ENCODE measurements around the gene PLXNA2. TPM values are rescaled to one million over a fixed set of nuclear protein-coding genes. Genes with fewer than 3 reads are reported as not detected.

Gene PLXNA2
- total and polyA plus RNA-seq, 7 donors: 4.4 to 33.6 (median 20.8) TPM

DNA sequence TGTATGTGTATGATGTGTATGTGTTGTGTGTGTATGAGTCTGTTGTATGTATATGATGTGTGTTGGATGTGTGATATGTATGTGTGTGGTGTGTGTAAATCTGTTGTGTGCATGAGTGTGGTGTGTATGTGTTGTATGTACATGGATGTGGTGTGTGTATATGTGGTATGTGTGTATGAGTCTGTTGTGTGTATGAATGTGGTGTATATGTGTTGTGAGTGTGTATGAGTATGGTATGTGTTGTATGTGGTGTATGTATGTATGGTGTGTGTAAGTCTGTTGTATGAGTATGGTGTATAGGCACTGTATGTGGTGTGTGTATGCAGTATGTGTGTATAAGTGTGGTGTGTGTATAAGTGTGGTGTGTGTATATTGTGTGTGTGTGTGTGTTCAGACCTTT, 95.0 kb downstream of the PLXNA2 start:
- Histone ChIP-seq H3K9me3 (no peaks in the 10 kb centered on the region), H3K27me3 (ENCODE audit: insufficient read depth in 3 of 3, low read length in 2 of 3) (no peaks in the 10 kb centered on the region), H3K36me3 (ENCODE audit: insufficient read depth in 1 of 2, low read depth in 1 of 2) (no peaks in the 10 kb centered on the region), H3K27ac (no peak overlapping the region), H3K4me3 (no peak overlapping the region), H3K4me1 (peaks cover 81% of the 10 kb centered on the region)
- DNase-seq (no peak), ATAC-seq (no peak)
- TF ChIP-seq, protein P1, sequence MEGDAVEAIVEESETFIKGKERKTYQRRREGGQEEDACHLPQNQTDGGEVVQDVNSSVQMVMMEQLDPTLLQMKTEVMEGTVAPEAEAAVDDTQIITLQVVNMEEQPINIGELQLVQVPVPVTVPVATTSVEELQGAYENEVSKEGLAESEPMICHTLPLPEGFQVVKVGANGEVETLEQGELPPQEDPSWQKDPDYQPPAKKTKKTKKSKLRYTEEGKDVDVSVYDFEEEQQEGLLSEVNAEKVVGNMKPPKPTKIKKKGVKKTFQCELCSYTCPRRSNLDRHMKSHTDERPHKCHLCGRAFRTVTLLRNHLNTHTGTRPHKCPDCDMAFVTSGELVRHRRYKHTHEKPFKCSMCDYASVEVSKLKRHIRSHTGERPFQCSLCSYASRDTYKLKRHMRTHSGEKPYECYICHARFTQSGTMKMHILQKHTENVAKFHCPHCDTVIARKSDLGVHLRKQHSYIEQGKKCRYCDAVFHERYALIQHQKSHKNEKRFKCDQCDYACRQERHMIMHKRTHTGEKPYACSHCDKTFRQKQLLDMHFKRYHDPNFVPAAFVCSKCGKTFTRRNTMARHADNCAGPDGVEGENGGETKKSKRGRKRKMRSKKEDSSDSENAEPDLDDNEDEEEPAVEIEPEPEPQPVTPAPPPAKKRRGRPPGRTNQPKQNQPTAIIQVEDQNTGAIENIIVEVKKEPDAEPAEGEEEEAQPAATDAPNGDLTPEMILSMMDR (IDR thresholded peaks at IDR 0.05): no peak
- intact Hi-C loops (cut with DNase I): no loop called here

- DNase-seq (no peak), ATAC-seq (no peak)
- peaks cover 75% of the 10 kb centered on the region for H3K4me1 ChIP-seq
- H3K36me3 ChIP-seq (ENCODE audit: insufficient read depth in 1 of 2, low read depth in 1 of 2): no peaks in the 10 kb centered on the region
- WGBS, 3 donors: 94 to 96% (median 94%) methylated on average over 4 of the region's 4 CpGs
- no peaks in the 10 kb centered on the region for H3K27me3 ChIP-seq (ENCODE audit: insufficient read depth in 3 of 3, low read length in 2 of 3)
- intact Hi-C loops (cut with DNase I): no loop called here
- no peak overlapping the region for H3K4me3 ChIP-seq
- TF ChIP-seq, protein P1 (IDR thresholded peaks at IDR 0.05): no peak
- no peaks in the 10 kb centered on the region for H3K9me3 ChIP-seq
- H3K27ac ChIP-seq: no peak overlapping the region
These were observed 95.8 kb downstream of the PLXNA2 start for GRCh38 chr1:208148380-208148779.

DNA sequence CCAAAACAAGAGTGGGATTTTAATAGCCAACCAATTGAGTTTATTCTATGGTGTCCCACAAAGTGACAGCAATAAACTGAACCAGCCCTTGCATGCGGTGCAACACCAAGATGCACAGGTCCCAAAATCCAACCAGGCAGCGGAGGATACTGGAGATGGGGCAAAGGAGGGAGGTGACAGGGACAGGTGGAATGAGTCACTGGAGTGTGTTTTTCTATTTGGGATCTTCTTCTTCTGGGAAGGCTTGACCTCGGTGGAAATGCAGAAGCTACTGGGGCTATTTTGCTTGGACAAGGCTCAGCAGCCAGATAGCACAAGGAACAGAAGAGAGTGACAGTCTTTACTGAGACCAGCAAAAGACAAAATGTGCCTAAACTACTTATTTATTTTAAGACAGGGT, 97.5 kb downstream of the PLXNA2 start:
- H3K27me3 ChIP-seq (ENCODE audit: insufficient read depth in 3 of 3, low read length in 2 of 3): no peaks in the 10 kb centered on the region
- H3K9me3 ChIP-seq: no peaks in the 10 kb centered on the region
- no peaks in the 10 kb centered on the region for H3K36me3 ChIP-seq (ENCODE audit: insufficient read depth in 1 of 2, low read depth in 1 of 2)
- peaks cover 72% of the 10 kb centered on the region for H3K4me1 ChIP-seq
- DNase-seq: no peak
- ATAC-seq: peak; percentile 71 to 84 (median 80)
- TF ChIP-seq, protein P1 (IDR thresholded peaks at IDR 0.05): no peak
- no peak overlapping the region for H3K4me3 ChIP-seq
- H3K27ac ChIP-seq: peak overlapping the region; percentile 55
- intact Hi-C loops (cut with DNase I): no loop called here
- WGBS, 3 donors: 69 to 79% (median 73%) methylated on average over 3 of the region's 3 CpGs

GRCh38 chr1:208145167-208145566, 99.0 kb downstream of the PLXNA2 start:
- Histone ChIP-seq H3K4me1 (peaks cover 62% of the 10 kb centered on the region), H3K27ac (no peak overlapping the region), H3K36me3 (ENCODE audit: insufficient read depth in 1 of 2, low read depth in 1 of 2) (no peaks in the 10 kb centered on the region), H3K27me3 (ENCODE audit: insufficient read depth in 3 of 3, low read length in 2 of 3) (no peaks in the 10 kb centered on the region), H3K4me3 (no peak overlapping the region), H3K9me3 (no peaks in the 10 kb centered on the region)
- TF ChIP-seq, protein P1 (IDR thresholded peaks at IDR 0.05): no peak
- 62 to 79% (median 68%) methylated on average over 3 of the region's 3 CpGs for WGBS, 3 donors
- ATAC-seq (no peak), DNase-seq (no peak)
- intact Hi-C loops (cut with DNase I): no loop called here

Data from psoas muscle (tissue), 8 donors.